Limb (tissue), 2 donors: ENCODE results near the gene KIFC1.

Source experiments
- DNase-seq, 2 donors: peaks; one replicate each; pipeline ENCODE4 v3.0.0-alpha.2; 2016; ENCODE audit errors: extremely low spot score in 2 of 2

KIFC1 gene

DNA sequence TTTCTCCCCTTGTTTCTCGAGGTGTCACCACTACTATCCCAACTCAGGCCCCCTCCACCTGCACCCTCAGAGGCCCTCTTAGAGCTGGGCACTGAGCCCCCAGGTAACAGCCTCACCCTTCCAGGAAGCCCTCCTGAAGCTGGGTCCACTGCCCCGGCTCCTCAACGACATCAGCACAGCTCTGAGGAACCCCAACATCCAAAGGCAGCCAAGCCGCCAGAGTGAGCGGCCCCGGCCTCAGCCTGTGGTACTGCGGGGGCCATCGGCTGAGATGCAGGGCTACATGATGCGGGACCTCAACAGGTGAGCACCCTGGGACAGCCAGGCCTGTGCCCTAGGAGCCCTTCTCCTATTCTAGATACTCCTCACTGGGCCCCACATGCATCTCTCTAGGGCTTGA, 49.8 kb downstream of the KIFC1 start:
- DNase-seq = peak in 1 of 2 donors; percentile 9

DNA sequence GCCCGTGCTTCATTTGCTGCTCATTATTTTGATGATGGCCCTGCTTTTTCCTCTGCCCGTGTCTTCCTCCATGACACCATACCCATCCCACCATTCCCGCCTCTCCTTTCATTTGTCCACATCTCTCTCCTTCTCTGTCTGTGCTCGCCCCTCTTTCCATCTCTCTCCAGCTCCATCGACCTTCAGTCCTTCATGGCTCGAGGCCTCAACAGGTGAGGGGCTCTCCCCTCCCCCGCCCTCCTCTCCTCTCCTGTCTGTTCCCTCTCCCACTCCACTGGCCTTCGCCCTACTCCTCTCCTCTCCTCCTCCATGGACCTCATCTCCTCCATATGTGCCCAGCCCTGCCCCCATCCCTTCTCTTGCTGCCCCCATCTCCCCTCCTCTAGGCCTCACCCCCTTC, 50.7 kb downstream of the KIFC1 start:
- peak in 1 of 2 donors; percentile 27 for DNase-seq

DNA sequence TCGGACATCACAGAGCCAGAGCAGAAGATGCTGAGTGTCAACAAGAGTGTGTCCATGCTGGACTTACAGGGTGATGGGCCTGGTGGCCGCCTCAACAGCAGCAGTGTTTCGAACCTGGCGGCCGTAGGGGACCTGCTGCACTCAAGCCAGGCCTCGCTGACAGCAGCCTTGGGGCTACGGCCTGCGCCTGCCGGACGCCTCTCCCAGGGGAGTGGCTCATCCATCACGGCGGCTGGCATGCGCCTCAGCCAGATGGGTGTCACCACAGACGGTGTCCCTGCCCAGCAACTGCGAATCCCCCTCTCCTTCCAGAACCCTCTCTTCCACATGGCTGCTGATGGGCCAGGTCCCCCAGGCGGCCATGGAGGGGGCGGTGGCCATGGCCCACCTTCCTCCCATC, 51.4 kb downstream of the KIFC1 start:
- DNase-seq = peak in 1 of 2 donors; percentile 27

DNA sequence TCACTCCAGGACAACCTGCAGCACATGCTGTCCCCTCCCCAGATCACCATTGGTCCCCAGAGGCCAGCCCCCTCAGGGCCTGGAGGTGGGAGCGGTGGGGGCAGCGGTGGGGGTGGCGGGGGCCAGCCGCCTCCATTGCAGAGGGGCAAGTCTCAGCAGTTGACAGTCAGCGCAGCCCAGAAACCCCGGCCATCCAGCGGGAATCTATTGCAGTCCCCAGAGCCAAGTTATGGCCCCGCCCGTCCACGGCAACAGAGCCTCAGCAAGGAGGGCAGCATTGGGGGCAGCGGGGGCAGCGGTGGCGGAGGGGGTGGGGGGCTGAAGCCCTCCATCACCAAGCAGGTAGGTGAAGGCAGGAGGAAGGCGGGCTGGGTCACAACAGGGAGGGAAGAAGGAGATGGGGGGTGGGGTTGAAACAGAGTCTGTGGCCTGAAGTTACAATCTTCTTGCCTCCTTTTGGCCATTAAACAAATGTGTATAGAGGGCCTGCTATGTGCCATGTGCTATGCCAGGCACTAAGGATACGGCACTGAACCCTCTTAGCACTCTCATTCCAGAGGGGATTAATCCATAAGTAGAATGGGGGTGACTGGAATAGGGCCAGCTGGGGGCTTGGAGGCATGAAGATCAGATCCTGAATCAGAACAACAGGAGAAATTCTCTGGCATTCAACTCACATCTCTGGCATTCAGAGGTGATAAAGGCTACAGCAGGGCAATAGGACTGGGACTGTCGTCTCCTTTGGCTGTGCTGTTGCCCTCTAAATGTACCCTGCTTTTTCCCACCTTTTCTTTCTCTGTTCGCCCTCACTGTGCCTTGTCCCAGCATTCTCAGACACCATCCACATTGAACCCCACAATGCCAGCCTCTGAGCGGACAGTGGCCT, 52.2 kb downstream of the KIFC1 start:
- peak in 1 of 2 donors; percentile 27 for DNase-seq

DNA sequence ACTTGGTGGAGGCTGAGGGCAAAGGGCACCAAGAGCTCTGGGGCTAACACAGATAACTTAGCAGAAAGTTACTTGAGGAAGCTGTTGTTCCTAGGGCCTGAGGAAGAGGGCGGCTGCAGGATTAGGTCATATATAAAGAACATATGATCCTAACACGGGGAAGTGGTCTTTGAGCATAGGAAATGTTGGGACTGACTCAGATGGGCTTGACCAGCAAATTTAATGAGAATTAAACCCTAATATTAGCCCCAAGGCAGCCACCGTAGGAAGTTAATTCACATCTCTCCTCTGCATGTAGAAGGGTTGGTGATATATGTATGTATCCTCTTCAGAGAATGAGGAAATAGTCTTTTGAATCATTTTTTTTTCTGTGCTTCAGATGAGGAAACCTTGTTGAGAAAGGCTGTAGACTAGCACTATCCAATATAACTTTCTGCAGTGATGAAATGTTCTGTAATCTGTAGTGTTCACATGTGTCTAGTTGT, 53.5 kb downstream of the KIFC1 start:
- peak in 1 of 2 donors; percentile 7 for DNase-seq

DNA sequence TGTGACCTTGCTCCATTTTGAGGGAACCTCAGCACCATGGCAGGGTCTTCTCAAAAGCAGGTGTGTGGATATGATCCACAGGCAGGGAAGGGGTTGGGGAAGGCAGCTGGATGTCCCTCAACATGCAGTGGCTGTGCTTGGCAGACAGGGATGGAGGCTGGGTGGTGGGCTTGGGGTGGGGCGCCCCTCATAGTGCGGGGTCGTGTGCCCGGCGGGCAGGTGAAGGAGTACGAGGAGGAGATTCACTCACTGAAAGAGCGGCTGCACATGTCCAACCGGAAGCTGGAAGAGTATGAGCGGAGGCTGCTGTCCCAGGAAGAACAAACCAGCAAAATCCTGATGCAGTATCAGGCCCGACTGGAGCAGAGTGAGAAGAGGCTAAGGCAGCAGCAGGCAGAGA, 54.7 kb downstream of the KIFC1 start:
- peak in 1 of 2 donors; percentile 23 for DNase-seq

DNA sequence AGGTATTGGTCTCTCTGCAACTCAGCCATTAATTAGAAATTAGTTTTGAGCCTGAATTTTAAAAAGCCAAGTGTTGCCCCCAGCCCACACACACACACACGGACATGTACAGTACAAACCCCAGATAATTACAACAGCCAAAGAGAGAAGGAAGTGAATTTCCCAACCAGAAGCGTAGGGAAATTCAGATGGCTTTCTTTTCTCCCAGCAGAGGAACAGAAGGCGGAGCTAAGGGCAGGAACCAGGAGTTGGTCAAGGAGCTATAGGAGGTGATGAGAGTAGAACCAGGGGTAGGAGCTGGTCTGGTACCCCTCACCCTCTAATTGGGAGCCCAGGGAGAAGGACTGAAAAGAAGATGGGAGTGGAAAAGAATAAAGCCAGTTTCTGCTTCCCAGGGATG, 58.8 kb downstream of the KIFC1 start:
- no peak for DNase-seq

DNA sequence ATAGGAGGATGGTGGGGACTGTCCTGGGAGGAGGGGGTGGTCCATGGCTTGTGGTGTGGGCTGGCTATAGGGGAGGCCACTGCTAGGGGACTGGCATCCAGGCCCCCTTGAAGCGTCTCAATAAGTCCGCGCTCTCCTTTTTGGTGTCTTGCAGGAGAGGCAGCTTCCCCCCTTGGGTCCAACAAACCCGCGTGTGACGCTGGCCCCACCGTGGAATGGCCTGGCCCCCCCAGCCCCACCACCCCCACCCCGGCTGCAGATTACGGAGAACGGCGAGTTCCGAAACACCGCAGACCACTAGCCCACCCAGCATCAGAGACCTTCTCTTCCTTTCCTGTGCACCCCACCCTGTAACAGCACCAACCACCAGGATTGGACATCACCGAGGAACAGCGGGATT, 60.0 kb downstream of the KIFC1 start:
- no peak for DNase-seq

DNA sequence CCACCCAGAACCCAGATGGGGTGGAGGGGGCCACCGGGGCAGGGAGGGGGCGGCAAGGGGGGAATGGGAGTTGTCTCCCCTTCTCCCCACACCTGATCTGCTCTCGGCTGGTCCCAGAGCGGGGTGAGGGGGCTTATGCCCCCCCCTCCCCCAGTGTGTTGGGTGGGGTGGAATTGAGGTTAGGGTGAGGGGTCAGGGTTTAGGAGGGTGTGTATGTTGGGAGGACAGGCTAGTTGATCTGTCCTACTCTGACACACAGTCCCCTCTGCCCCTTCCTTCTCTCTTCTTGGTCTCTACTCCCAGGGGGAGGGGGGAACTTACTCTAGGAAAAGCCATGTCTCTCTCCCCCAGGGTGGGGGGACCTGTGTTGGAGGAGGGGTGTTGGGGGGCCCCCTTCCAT, 60.9 kb downstream of the KIFC1 start:
- DNase-seq = no peak

DNA sequence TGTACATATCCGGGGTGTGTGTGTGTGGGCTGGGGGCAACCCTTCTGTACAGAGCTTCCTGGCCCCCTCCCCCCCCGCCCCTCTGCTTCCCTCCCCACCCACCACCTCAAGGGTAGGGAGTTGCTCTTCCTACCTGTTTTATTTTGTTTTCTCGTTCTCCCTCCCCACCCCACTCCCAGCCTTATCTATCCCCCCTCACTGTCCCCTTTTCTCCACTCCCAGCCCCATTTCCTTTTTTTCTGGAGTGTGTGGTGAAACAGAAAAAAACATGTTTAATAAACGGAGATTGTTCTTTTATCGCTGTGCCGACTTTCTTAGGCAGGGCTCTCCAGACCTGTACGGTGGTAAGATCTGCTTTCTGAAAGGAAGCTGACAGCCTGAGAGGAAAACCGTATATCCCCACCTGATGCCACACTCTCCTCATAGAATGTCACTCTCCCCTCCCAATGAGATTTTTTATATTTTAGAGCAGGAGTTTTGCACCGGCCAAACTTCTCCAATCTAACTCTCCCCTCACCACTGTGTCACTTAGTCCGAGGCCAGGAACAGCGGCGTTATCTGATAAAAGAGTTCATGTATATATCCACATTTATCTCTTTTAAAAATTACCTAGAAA, 61.9 kb downstream of the KIFC1 start:
- DNase-seq = no peak

DNA sequence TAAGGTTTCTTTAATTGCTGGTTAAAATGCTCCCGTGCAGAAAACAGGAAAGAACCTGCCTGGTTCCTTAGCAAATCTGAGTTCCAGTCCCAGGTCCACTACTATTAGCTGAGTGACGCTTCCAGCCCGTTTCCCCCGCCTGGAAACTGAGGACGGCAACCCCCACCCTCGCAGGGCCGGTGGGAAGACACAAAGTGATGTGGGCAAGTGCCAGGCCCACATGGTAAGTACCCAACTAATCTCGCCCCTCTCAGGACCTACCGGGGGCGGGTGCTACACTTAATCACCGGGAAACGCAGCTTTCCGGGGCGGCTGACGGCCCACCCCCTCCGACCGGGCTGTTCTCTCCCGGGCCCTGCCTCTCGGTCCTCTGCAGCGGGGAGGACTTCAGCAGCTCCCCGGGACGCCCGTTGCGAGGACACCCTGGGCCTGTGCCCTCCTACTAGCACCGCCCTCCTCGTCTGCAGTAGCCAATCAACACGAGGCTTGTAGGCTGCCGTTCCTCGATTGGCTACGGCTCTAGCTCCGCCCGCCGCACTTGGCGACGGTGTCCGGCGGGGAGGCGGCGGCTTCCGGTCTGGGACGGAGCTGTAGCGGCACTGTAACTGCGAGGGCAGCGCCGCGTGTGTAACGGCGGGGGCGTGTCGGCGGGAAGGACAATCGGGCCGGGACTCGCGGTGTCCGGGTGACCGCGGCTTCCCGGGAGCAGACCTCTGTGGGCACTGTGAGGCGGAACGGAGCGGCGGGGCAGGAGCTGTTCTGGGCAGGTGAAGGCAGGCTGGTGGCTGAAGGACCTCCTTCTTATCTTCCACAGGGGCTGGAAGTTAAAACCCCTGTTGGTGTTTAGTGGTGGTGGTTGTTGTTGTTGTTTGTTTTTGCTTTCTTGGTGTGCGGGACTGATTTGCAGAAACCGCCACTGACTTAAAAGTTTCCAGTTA, 62.7 kb downstream of the KIFC1 start, which contains the start of gene ZBTB9:
Gene ZBTB9 (plus strand): TSS at position 568 of the 938 bp plus-strand sequence. CDS start 525 bp downstream, outside the sequence.
- DNase-seq = peak; percentile 95 to 96

DNA sequence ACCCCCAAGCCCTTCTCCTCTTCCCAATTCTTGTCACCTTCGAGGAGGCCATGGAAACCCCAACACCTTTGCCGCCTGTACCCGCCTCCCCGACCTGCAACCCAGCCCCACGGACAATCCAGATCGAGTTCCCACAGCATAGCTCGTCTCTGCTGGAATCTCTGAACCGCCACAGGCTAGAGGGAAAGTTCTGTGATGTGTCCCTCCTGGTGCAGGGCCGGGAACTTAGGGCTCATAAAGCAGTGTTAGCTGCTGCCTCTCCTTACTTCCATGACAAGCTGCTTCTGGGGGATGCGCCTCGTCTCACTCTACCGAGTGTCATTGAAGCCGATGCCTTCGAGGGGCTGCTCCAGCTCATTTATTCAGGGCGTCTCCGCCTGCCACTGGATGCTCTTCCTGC, 63.4 kb downstream of the KIFC1 start:
- no peak for DNase-seq

DNA sequence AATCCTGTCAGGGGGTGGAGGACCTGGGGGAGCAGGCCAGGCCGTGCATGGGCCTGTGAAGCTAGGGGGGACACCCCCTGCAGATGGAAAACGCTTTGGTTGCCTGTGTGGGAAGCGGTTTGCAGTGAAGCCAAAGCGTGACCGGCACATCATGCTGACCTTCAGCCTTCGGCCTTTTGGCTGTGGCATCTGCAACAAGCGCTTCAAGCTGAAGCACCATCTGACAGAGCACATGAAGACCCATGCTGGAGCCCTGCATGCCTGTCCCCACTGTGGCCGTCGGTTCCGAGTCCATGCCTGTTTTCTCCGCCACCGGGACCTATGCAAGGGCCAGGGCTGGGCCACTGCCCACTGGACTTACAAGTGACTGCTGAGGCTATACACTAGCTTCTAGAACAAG, 64.5 kb downstream of the KIFC1 start:
- no peak for DNase-seq

DNA sequence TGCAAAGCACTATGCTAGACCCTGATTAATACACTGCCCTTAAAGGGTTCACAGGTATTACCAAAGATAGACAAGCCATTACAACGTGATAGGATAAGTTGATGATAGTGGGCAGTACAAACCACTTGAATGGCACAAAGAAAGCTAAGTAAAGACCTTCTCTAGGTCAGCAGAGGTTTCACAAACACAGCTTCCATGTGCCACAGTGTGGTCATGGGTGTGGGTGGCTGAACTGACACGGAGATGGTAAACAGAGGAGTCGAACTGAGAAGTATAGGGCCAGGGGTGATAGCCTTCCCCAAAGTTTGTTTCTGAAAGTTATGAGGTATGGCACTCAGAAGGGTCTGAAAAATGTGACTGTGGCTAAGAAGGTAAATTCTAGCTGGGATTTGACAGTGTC, 67.1 kb downstream of the KIFC1 start:
- DNase-seq = no peak

DNA sequence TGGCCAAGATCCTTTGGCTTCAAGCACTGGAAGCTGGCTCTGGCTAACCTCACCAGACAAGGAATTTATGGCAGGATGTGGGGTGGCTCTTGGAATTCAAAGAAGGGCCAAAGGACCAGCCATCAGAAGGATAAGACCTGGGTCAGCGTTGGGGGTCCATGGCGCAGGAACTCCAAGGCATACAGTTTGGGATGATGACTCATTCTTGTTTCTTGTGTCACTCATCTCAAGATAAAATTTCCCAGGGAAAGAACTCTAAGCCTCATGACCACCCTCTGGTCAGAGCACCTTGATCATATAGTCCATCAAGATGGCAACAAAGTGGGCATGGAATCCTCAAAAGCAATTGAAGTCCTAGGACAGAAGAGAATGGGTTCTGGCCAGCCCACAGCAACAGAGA, 67.6 kb downstream of the KIFC1 start:
- no peak for DNase-seq
